HepG2 (cell line): ENCODE results near the gene REEP6. TPM values are rescaled to one million over a fixed set of nuclear protein-coding genes. Genes with fewer than 3 reads are reported as not detected.

Source experiments
- AHR ChIP-seq: IDR thresholded peaks from 2 replicates; pipeline ENCODE4 v1.6.1; 2018; ENCODE audit warnings: missing genetic modification reagents, missing compliant biosample characterization
- ATRX ChIP-seq: sonication (generic); formaldehyde crosslinking; IDR thresholded peaks from 2 replicates; pipeline ENCODE4 v1.4.0; 2020; ENCODE audit warnings: missing genetic modification reagents, borderline replicate concordance
- CBX1 ChIP-seq: IDR thresholded peaks from one replicate; pipeline ENCODE4 v1.6.1; 2016; ENCODE audit warnings: antibody characterized with exemption, low read depth
- DMTF1 ChIP-seq: sonication (generic); formaldehyde crosslinking; IDR thresholded peaks from 2 replicates; pipeline ENCODE4 v1.4.0; 2020; ENCODE audit warnings: mild to moderate bottlenecking, missing genetic modification reagents
- DPF2 ChIP-seq: sonication (generic); formaldehyde crosslinking; IDR thresholded peaks from 2 replicates; pipeline ENCODE4 v1.4.0; 2020; ENCODE audit warnings: mild to moderate bottlenecking, low read depth, missing genetic modification reagents, borderline replicate concordance
- ELF1 ChIP-seq: sonication (generic); formaldehyde crosslinking; IDR thresholded peaks from 2 replicates; pipeline ENCODE4 v1.4.0; 2020; ENCODE audit warnings: missing genetic modification reagents
- FOXJ3 ChIP-seq: sonication (generic); formaldehyde crosslinking; IDR thresholded peaks from 2 replicates; pipeline ENCODE4 v1.4.0; 2020; ENCODE audit warnings: missing genetic modification reagents, mild to moderate bottlenecking, borderline replicate concordance
- GPBP1L1 ChIP-seq: sonication (generic); formaldehyde crosslinking; IDR thresholded peaks from 2 replicates; pipeline ENCODE4 v1.5.0; 2020; ENCODE audit warnings: mild to moderate bottlenecking, missing genetic modification reagents
- GTF3A ChIP-seq: sonication (generic); formaldehyde crosslinking; conservative IDR thresholded peaks from 2 replicates; pipeline ENCODE4 v1.4.0; 2020; ENCODE audit warnings: mild to moderate bottlenecking, missing genetic modification reagents
- HCFC1 ChIP-seq: fragments of 150-350 bp; IDR thresholded peaks from 2 replicates; pipeline ENCODE4 v1.6.1; 2014; ENCODE audit warnings: low read depth, low read length
- JARID2 ChIP-seq: sonication (generic); formaldehyde crosslinking; IDR thresholded peaks from 2 replicates; pipeline ENCODE4 v1.8.1; 2023; ENCODE audit warnings: missing genetic modification reagents, inconsistent platforms; ENCODE audit not compliant: insufficient replicate concordance
- KLF6 ChIP-seq: IDR thresholded peaks from 2 replicates; pipeline ENCODE4 v1.8.0; 2016; ENCODE audit warnings: missing biosample characterization, missing genetic modification reagents
- MED1 ChIP-seq: sonication (generic); formaldehyde crosslinking; IDR thresholded peaks from 2 replicates; pipeline ENCODE4 v1.4.0; 2020; ENCODE audit warnings: missing genetic modification reagents
- MIXL1 ChIP-seq: IDR thresholded peaks from 2 replicates; pipeline ENCODE4 v1.6.1; 2016
- NFKB2 ChIP-seq: sonication (generic); formaldehyde crosslinking; IDR thresholded peaks from 2 replicates; pipeline ENCODE4 v1.4.0; 2020; ENCODE audit warnings: missing genetic modification reagents, borderline replicate concordance
- PAWR ChIP-seq: sonication (generic); formaldehyde crosslinking; IDR thresholded peaks from 2 replicates; pipeline ENCODE4 v1.4.0; 2020; ENCODE audit warnings: missing genetic modification reagents, mild to moderate bottlenecking, borderline replicate concordance
- POLR2AphosphoS5 ChIP-seq: IDR thresholded peaks from 2 replicates; pipeline ENCODE4 v1.6.1; 2012; ENCODE audit warnings: low read depth, low read length
- RNF2 ChIP-seq: fragments of 450-650 bp; conservative IDR thresholded peaks from 2 replicates; pipeline ENCODE4 v1.6.1; 2016; ENCODE audit warnings: low read depth
- SMYD3 ChIP-seq: sonication (generic); formaldehyde crosslinking; IDR thresholded peaks from 2 replicates; pipeline ENCODE4 v1.8.1; 2023; ENCODE audit warnings: mild to moderate bottlenecking, missing genetic modification reagents
- STAT6 ChIP-seq: sonication (generic); formaldehyde crosslinking; IDR thresholded peaks from 2 replicates; pipeline ENCODE4 v1.4.0; 2020; ENCODE audit warnings: missing genetic modification reagents, mild to moderate bottlenecking, borderline replicate concordance
- THYN1 ChIP-seq: sonication (generic); formaldehyde crosslinking; IDR thresholded peaks from 2 replicates; pipeline ENCODE4 v1.8.1; 2023; ENCODE audit warnings: low read depth, mild to moderate bottlenecking, moderate library complexity, missing genetic modification reagents, borderline replicate concordance
- ZBTB20 ChIP-seq: sonication (generic); formaldehyde crosslinking; IDR thresholded peaks from 2 replicates; pipeline ENCODE4 v1.8.1; 2023; ENCODE audit warnings: missing genetic modification reagents, low read depth, mild to moderate bottlenecking, borderline replicate concordance
- ZBTB7B ChIP-seq: sonication (generic); formaldehyde crosslinking; IDR thresholded peaks from 2 replicates; pipeline ENCODE4 v1.4.0; 2020; ENCODE audit warnings: missing genetic modification reagents
- ZNF607 ChIP-seq: sonication (generic); formaldehyde crosslinking; IDR thresholded peaks from 2 replicates; pipeline ENCODE4 v1.5.1; 2020; ENCODE audit warnings: missing genetic modification reagents, mild to moderate bottlenecking, borderline replicate concordance
- ZSCAN30 ChIP-seq: sonication (generic); formaldehyde crosslinking; IDR thresholded peaks from 2 replicates; pipeline ENCODE4 v1.5.0; 2020; ENCODE audit warnings: mild to moderate bottlenecking, missing genetic modification reagents
- polyA plus RNA-seq, 8 experiments: library from polyadenylated mRNA; depleted of rRNA in 3 of 8; stranded (reverse) in 7 of 8; unstranded in 1 of 8; fragments of >200 nt; fragmentation: Illumina TruSeq in 4 of 8; extraction: Trizol in 4 of 8; gene quantifications; 2 replicates each; pipeline versions ENCODE4 v1.2.1 to v1.2.3, GENCODE V29; 2011 to 2016; ENCODE audit warnings: low read depth in 4 of 8, missing spikeins in 1 of 8, mixed read lengths in 1 of 8; ENCODE audit not compliant: insufficient read depth in 1 of 8
- total RNA-seq, 5 experiments: library from RNA; depleted of rRNA; stranded (reverse); fragments of >200 nt; fragmentation: Illumina TruSeq; extraction: Trizol; gene quantifications; 2 replicates each; pipeline ENCODE4 v1.2.3, GENCODE V29; 2016; ENCODE audit warnings: low read depth in 1 of 5

REEP6 gene
- total and polyA plus RNA-seq, 2 of the 13 experiments (the other 11 are each of a cell fraction or from before 2014, with no cell fraction given) = 10.0 to 28.8 TPM

DNA sequence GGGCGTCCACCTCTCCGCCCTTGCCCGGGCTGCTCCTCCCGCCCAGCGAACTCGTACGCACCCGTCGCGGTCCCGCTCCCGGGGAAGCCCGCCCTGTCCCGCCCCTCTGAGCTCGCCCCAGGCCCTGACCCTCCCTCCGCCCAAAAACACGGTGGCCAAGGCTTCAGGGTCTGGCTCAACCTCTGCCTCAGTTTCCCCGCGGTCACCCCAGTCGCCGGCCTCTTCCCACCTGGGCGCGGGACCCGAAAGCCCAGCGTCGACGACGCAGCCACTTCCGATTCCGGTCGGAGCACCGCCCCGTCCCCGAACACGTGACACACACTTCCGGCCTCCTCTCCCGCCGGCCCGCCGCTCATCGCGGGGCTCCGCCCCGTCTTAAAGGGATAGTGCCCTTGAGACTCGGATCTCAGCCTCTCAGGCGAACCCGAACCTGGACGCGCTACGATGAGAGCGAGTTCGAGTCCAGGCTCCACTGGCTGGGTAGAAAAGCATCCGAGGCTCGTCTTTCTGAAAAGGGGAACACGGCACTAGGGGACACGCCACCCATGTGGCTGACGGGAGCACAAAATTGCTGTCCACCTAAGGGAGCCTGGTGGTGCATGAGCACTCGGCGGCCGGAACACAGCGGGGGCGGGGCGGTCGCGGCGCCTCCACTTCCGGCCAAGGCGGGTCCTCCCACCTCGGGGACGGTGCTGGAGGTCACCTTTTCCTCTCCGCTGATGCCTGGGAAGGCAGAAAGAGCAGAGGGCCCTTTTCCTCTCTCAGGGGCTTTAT is 11.9 kb upstream of the REEP6 start, which contains the start of gene C19orf25 (continued):
- TF ChIP-seq GTF3A (CRISPR knock-in tag) = no peak; the same call in 1 of the 2 replicates
- TF ChIP-seq FOXJ3 (CRISPR knock-in tag) = no peak
- peak; percentile 60; the same call in 1 of the 2 replicates for TF ChIP-seq MED1
- TF ChIP-seq PAWR (CRISPR knock-in tag) = no peak
- TF ChIP-seq HCFC1 = peak; percentile 37; the same call in 1 of the 2 replicates
- TF ChIP-seq RNF2 = peak; percentile 81
- TF ChIP-seq AHR (CRISPR knock-in tag) = no peak
- no peak; the same call in 1 of the 2 replicates for TF ChIP-seq ZBTB20 (CRISPR knock-in tag)
- TF ChIP-seq STAT6 = 0 out of 2 replicates have a peak, but pooled peaks have one; percentile 27
- TF ChIP-seq ZSCAN30 (CRISPR knock-in tag) = peak; percentile 96
- no peak for TF ChIP-seq ATRX
- no peak for TF ChIP-seq DMTF1
- TF ChIP-seq THYN1 (CRISPR knock-in tag) = no peak
- TF ChIP-seq DPF2 = no peak
- TF ChIP-seq ZNF607 = no peak; the same call in 1 of the 2 replicates
- TF ChIP-seq NFKB2 (CRISPR knock-in tag) = no peak; the same call in 1 of the 2 replicates
- peak; percentile 34; the same call in 1 of the 2 replicates for TF ChIP-seq KLF6 (CRISPR knock-in tag)
- TF ChIP-seq SMYD3 (CRISPR knock-in tag) = no peak
- TF ChIP-seq CBX1 = no peak
- TF ChIP-seq JARID2 = no peak
- TF ChIP-seq MIXL1 (CRISPR knock-in tag) = 0 out of 2 replicates have a peak, but pooled peaks have one; percentile 22
- TF ChIP-seq ELF1 (CRISPR knock-in tag) = peak; percentile 92
- no peak for TF ChIP-seq GPBP1L1 (CRISPR knock-in tag)
- TF ChIP-seq POLR2AphosphoS5 = peak; percentile 85
- TF ChIP-seq ZBTB7B (CRISPR knock-in tag) = 0 out of 2 replicates have a peak, but pooled peaks have one; percentile 50
